GM21717 (cell line): Measurements from ENCODE around the gene TM4SF4.

Experiments used
- ATAC-seq: cut with Tn5 transposase; IDR thresholded peaks from one replicate; pipeline ENCODE4 v1.9.1; 2021; ENCODE audit warnings: mild to moderate bottlenecking, moderate library complexity; ENCODE audit not compliant: unreplicated experiment

Gene TM4SF4

GRCh38 chr3:149454746-149455145, 19.8 kb upstream of the TM4SF4 start:
- ATAC-seq = no peak

- ATAC-seq = no peak
Observed at GRCh38 chr3:149455366-149455765, 19.1 kb upstream of the TM4SF4 start.

DNA sequence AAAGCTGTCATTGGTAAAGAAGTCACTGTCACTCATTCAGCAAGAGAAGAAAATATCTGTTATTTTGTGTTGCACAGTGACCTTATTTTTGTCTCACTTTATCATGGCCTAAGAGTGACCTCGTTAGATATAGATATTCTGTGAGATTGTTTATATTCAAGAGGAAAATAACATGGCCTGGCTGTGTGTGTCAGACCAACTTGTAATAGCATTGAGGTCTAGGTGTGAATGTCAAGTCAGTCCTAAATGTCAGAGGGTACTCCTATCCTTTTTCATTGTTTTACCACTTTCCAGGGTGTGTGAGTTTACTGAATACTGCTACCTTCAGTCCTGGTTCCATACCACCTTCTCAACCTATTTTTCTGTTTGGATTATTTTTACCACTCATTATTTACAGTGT, 18.5 kb upstream of the TM4SF4 start:
- no peak for ATAC-seq

- no peak for ATAC-seq
Observed at GRCh38 chr3:149459491-149460059, 14.9 kb upstream of the TM4SF4 start.

- ATAC-seq = no peak
Observed at GRCh38 chr3:149460117-149460516, 14.4 kb upstream of the TM4SF4 start.

GRCh38 chr3:149462051-149462450, 12.4 kb upstream of the TM4SF4 start:
- ATAC-seq = no peak

DNA sequence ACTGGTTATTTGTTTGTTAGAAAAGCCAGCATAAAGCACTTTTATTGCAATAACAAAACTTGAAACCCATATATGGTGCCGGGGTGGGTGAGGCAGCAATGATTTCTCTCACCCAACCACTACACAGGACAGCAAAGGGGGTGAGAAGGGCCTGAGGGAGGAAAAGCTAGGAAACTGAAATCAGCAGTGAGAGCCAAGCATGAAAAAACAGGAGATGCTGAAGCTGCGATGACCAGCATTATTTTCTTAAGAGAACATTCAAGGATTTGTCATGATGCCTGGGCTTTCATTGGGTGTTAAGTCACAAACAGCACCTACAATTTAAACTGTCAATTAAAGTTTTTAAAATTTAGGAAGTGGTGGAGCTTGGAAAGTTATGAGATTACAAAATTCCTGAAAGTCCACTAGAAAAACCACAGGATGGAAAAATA, 11.9 kb upstream of the TM4SF4 start:
- ATAC-seq = no peak

DNA sequence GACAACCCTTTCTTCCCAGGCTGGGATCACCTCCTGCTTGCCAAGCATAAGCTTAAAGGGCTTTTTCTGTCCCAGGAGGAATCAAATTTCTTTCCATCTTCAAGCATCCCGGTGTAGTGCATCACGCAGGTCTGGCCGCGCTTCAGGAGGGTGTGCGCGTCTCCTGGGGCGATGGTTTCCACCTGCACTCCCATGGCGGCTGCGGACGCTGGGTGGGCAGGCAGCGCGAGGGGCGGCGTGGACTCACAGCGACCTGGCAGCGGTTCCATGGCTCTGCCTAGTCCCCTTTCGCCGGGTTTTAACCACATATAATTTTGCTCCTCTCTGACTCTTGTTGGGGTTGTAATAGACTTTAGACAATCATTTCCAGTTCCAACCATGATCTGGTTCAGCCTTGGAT, 10.6 kb upstream of the TM4SF4 start:
- ATAC-seq = no peak

GRCh38 chr3:149464542-149465328, 9.8 kb upstream of the TM4SF4 start:
- ATAC-seq = no peak

- no peak for ATAC-seq
Observed at GRCh38 chr3:149465351-149465883, 9.1 kb upstream of the TM4SF4 start.

- no peak for ATAC-seq
Observed at GRCh38 chr3:149466192-149466591, 8.3 kb upstream of the TM4SF4 start.

- ATAC-seq = peak; percentile 98
Observed at GRCh38 chr3:149468504-149469212, 5.8 kb upstream of the TM4SF4 start.

- ATAC-seq = no peak
Observed at GRCh38 chr3:149470381-149470780, 4.1 kb upstream of the TM4SF4 start.

DNA sequence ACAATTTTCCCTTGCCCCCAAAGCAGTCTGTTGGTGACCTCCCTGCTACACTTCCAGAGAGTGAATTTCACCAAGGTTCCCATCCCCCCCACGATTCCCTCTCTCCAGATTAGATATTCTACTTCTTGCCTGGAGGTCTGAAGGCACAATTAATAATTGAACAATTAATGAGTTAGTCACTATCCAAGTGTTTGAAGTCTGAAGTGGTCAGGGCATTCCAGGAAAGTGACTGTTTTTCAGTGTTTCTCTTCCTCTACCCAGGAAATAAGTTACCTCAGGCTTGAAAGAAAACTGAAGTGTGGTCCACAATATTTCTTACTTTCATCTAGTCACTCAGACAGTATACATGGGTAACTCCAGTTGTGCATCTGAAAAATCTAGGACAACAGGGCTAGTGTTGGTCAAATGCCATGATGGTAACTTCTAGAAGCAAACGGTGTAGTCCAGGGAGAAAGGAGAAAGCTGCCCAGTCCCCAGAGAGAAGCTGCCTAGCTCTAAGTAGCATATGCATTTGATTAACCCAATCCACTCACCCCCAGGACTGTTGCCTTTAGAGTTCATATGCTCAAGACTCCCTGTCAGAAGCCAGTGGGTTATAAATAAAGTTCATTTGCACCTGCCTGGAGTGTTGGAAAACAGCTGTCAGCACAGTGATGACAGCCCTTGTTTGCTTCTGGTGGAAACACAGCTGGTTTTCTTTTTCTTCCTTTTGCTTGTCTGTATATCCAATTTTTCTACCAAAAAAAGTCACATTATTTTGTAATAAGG, 2.3 kb upstream of the TM4SF4 start:
- ATAC-seq = no peak

- no peak for ATAC-seq
Observed at GRCh38 chr3:149473357-149474249, 894 bp upstream of the TM4SF4 start.

GRCh38 chr3:149475451-149476060, 1.1 kb downstream of the TM4SF4 start:
- no peak for ATAC-seq

DNA sequence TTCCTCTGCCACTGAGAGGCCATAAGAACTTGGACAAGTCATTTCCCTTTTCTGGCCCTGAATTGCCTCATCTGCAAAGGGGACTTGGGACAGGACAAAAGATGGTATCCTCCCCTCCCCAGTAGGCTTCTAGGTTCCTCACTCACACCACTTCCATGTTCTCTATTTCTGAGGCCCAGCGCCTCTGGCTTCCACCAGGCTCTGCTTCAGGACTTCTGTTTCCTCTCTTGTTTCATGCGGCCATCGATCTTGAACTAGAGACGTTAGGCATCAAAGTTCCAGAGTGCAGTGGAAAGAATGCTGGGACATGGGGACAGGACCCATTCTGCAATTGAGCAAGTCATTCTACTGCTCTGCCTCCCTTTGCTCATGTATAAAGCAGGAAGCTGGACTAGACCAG, 1.7 kb downstream of the TM4SF4 start:
- no peak for ATAC-seq

GRCh38 chr3:149479621-149480325, 5.3 kb downstream of the TM4SF4 start:
- no peak for ATAC-seq
